Measurements from ENCODE around the gene REXO1. TPM values are rescaled to one million over a fixed set of nuclear protein-coding genes. Genes with fewer than 3 reads are reported as not detected.

REXO1 gene
- total RNA-seq, 2 donors from 2014 or later: 98.7 to 107 TPM

GRCh38 chr19:1776606-1777147 is 71.6 kb downstream of the REXO1 start:
- peaks cover 1% of the 10 kb centered on the region for H3K9me3 ChIP-seq (ENCODE audit: control insufficient read depth, low read length, poor library complexity, severe bottlenecking)
- H3K4me1 Mint-ChIP-seq: peaks cover 5% of the 10 kb centered on the region

GRCh38 chr19:1775951-1776605 is 72.2 kb downstream of the REXO1 start:
- peaks cover 58% of the 10 kb centered on the region for H3K27me3 Mint-ChIP-seq
- DNase-seq: no peak
- ATAC-seq: no peak
- peaks cover 2% of the 10 kb centered on the region for H3K9me3 ChIP-seq (ENCODE audit: control insufficient read depth, low read length, poor library complexity, severe bottlenecking)
- H3K36me3 Mint-ChIP-seq (ENCODE audit: low read depth): peaks cover 8% of the 10 kb centered on the region
- peaks cover 5% of the 10 kb centered on the region for H3K4me1 Mint-ChIP-seq
- H3K4me3 Mint-ChIP-seq: no peak overlapping the region
- H3K27ac Mint-ChIP-seq: no peak overlapping the region

More at GRCh38 chr19:1776606-1777147, 71.6 kb downstream of the REXO1 start:
- DNase-seq: no peak
- Mint-ChIP-seq H3K36me3 (ENCODE audit: low read depth) (peaks cover 8% of the 10 kb centered on the region), H3K27ac (no peak overlapping the region), H3K27me3 (peaks cover 60% of the 10 kb centered on the region), H3K4me3 (no peak overlapping the region)
- ATAC-seq: no peak

- DNase-seq (no peak), ATAC-seq (no peak)
- H3K27ac Mint-ChIP-seq: no peak overlapping the region
- no peak overlapping the region for H3K4me3 Mint-ChIP-seq
- H3K27me3 Mint-ChIP-seq: peaks cover 52% of the 10 kb centered on the region
- H3K4me1 Mint-ChIP-seq: peaks cover 5% of the 10 kb centered on the region
- H3K9me3 ChIP-seq (ENCODE audit: control insufficient read depth, low read length, poor library complexity, severe bottlenecking): peaks cover 7% of the 10 kb centered on the region
- peaks cover 8% of the 10 kb centered on the region for H3K36me3 Mint-ChIP-seq (ENCODE audit: low read depth)
These were observed 73.1 kb downstream of the REXO1 start for GRCh38 chr19:1774989-1775772.

GRCh38 chr19:1773184-1773583 is 75.1 kb downstream of the REXO1 start:
- H3K9me3 ChIP-seq (ENCODE audit: control insufficient read depth, low read length, poor library complexity, severe bottlenecking): peaks cover 7% of the 10 kb centered on the region
- Mint-ChIP-seq H3K4me3 (no peak overlapping the region), H3K27ac (no peak overlapping the region), H3K4me1 (no peaks in the 10 kb centered on the region), H3K36me3 (ENCODE audit: low read depth) (peaks cover 5% of the 10 kb centered on the region), H3K27me3 (peaks cover 55% of the 10 kb centered on the region)
- DNase-seq: no peak
- no peak for ATAC-seq

GRCh38 chr19:1770866-1771576 is 77.3 kb downstream of the REXO1 start:
- Mint-ChIP-seq H3K27ac (no peak overlapping the region), H3K27me3 (peaks cover 47% of the 10 kb centered on the region), H3K4me3 (no peak overlapping the region), H3K36me3 (ENCODE audit: low read depth) (peaks cover 2% of the 10 kb centered on the region), H3K4me1 (no peaks in the 10 kb centered on the region)
- no peak for DNase-seq
- no peak for ATAC-seq
- H3K9me3 ChIP-seq (ENCODE audit: control insufficient read depth, low read length, poor library complexity, severe bottlenecking): peaks cover 7% of the 10 kb centered on the region

- peaks cover 7% of the 10 kb centered on the region for H3K9me3 ChIP-seq (ENCODE audit: control insufficient read depth, low read length, poor library complexity, severe bottlenecking)
- peaks cover 55% of the 10 kb centered on the region for H3K27me3 Mint-ChIP-seq
- no peak overlapping the region for H3K4me3 Mint-ChIP-seq
- no peaks in the 10 kb centered on the region for H3K4me1 Mint-ChIP-seq
- ATAC-seq (no peak), DNase-seq (no peak)
- H3K27ac Mint-ChIP-seq: no peak overlapping the region
- H3K36me3 Mint-ChIP-seq (ENCODE audit: low read depth): peaks cover 2% of the 10 kb centered on the region
These were observed 78.7 kb downstream of the REXO1 start for GRCh38 chr19:1769645-1769985.

GRCh38 chr19:1768918-1769644 is 79.2 kb downstream of the REXO1 start:
- peaks cover under 1% of the 10 kb centered on the region for H3K36me3 Mint-ChIP-seq (ENCODE audit: low read depth)
- no peak for ATAC-seq
- H3K4me3 Mint-ChIP-seq: no peak overlapping the region
- H3K27me3 Mint-ChIP-seq: peaks cover 56% of the 10 kb centered on the region
- DNase-seq: no peak
- H3K9me3 ChIP-seq (ENCODE audit: control insufficient read depth, low read length, poor library complexity, severe bottlenecking): peaks cover 7% of the 10 kb centered on the region
- no peak overlapping the region for H3K27ac Mint-ChIP-seq
- H3K4me1 Mint-ChIP-seq: no peaks in the 10 kb centered on the region

GRCh38 chr19:1768248-1768647 is 80.0 kb downstream of the REXO1 start:
- H3K9me3 ChIP-seq (ENCODE audit: control insufficient read depth, low read length, poor library complexity, severe bottlenecking): peaks cover 7% of the 10 kb centered on the region
- Mint-ChIP-seq H3K4me1 (peaks cover 2% of the 10 kb centered on the region), H3K27ac (no peak overlapping the region), H3K36me3 (ENCODE audit: low read depth) (no peaks in the 10 kb centered on the region), H3K27me3 (peaks cover 54% of the 10 kb centered on the region), H3K4me3 (no peak overlapping the region)
- DNase-seq: no peak
- ATAC-seq: no peak

- H3K9me3 ChIP-seq (ENCODE audit: control insufficient read depth, low read length, poor library complexity, severe bottlenecking): peaks cover 7% of the 10 kb centered on the region
- H3K4me1 Mint-ChIP-seq: peaks cover 4% of the 10 kb centered on the region
- ATAC-seq (peak; percentile 74), DNase-seq (peak; percentile 45 to 58 (median 51))
- H3K27me3 Mint-ChIP-seq: peaks cover 53% of the 10 kb centered on the region
- H3K27ac Mint-ChIP-seq: no peak overlapping the region
- peaks cover 2% of the 10 kb centered on the region for H3K36me3 Mint-ChIP-seq (ENCODE audit: low read depth)
- peak overlapping the region; percentile 9 for H3K4me3 Mint-ChIP-seq
These were observed 80.8 kb downstream of the REXO1 start for GRCh38 chr19:1767464-1767933.

GRCh38 chr19:1766800-1767352 is 81.4 kb downstream of the REXO1 start:
- peaks cover 53% of the 10 kb centered on the region for H3K27me3 Mint-ChIP-seq
- no peak overlapping the region for H3K4me3 Mint-ChIP-seq
- H3K9me3 ChIP-seq (ENCODE audit: control insufficient read depth, low read length, poor library complexity, severe bottlenecking): peaks cover 7% of the 10 kb centered on the region
- peaks cover 4% of the 10 kb centered on the region for H3K4me1 Mint-ChIP-seq
- H3K27ac Mint-ChIP-seq: no peak overlapping the region
- peaks cover 2% of the 10 kb centered on the region for H3K36me3 Mint-ChIP-seq (ENCODE audit: low read depth)
- DNase-seq (no peak), ATAC-seq (no peak)

- H3K27ac Mint-ChIP-seq: peak overlapping the region; percentile 16
- peaks cover 6% of the 10 kb centered on the region for H3K9me3 ChIP-seq (ENCODE audit: control insufficient read depth, low read length, poor library complexity, severe bottlenecking)
- no peak overlapping the region for H3K4me3 Mint-ChIP-seq
These were observed 82.1 kb downstream of the REXO1 start for GRCh38 chr19:1765904-1766799.

More at GRCh38 chr19:1765904-1766799, 82.1 kb downstream of the REXO1 start:
- peaks cover 4% of the 10 kb centered on the region for H3K4me1 Mint-ChIP-seq
- H3K36me3 Mint-ChIP-seq (ENCODE audit: low read depth): peaks cover 4% of the 10 kb centered on the region
- H3K27me3 Mint-ChIP-seq: peaks cover 60% of the 10 kb centered on the region
- DNase-seq (no peak), ATAC-seq (no peak)
